GM23248 (cell line): ENCODE measurements around the gene BCKDHB.

Experiments used
- EZH2 ChIP-seq: fragments of 200-600 bp; sonication (generic); IDR thresholded peaks from 2 replicates; pipeline ENCODE4 v1.6.1; 2018; ENCODE audit warnings: antibody characterized with exemption, mild to moderate bottlenecking; ENCODE audit not compliant: insufficient read depth, poor library complexity, severe bottlenecking
- EZH2phosphoT487 ChIP-seq: fragments of 200-600 bp; sonication (generic); IDR thresholded peaks from 2 replicates; pipeline ENCODE4 v1.6.1; 2018; ENCODE audit warnings: antibody characterized with exemption, moderate library complexity, mild to moderate bottlenecking, low read depth; ENCODE audit not compliant: insufficient read depth

DNA sequence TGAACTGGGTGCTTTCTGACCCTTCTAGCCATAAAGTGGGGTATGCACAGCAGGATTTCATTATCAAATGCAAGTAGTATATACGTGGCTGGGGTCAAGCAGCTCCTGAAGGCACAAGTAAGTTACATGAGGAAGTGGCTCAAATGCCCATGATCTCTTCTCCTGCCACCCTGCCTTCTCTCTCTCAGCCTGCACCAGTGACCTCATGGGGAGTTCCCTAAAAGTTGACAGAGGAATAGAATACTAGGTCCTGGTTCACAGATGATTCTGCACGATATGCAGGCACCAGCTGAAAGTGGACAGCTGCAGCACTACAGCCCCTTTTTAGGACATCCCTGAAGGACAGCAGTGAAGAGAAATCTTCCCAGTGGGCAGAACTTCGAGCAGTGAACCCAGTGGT is 282.0 kb downstream of the BCKDHB start:
- TF ChIP-seq EZH2phosphoT487 (no peak), EZH2 (no peak)
